ENCODE data around the gene WFIKKN2. TPM values are rescaled to one million over a fixed set of nuclear protein-coding genes. Genes with fewer than 3 reads are reported as not detected.

Gene WFIKKN2
- total and polyA plus RNA-seq, 2 experiments from 2014 or later: not detected

DNA sequence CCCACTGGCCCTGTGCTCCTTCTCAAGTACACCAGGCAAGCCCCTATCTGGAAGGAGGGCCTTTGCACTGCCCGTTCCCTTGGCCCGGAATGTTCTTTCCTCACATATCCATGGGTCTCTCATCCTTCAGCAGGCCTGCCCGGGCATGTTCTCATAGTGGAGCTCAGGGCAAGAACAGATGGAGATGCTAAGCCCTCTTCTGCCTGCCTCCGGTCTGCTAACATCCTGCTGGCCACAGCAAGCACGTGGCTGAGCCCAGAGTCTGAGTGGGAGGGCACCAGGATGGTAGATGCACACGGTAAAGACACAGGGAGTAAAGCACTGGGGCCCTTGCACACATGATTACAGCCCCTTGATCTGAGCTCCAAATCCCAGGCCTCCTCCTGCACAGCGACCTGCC lies 48.3 kb upstream of the WFIKKN2 start (continued):
- TF ChIP-seq ZNF331 (CRISPR knock-in tag; IDR thresholded peaks at IDR 0.05; ENCODE audit: low read depth): no peak
- TF ChIP-seq CREB1 (CRISPR knock-in tag; IDR thresholded peaks at IDR 0.05; ENCODE audit: low read depth): no peak
- no peak for TF ChIP-seq JUNB (IDR thresholded peaks at IDR 0.05; ENCODE audit: unreplicated experiment)
- TF ChIP-seq EZH2 (IDR thresholded peaks at IDR 0.05; ENCODE audit: low read depth, unreplicated experiment): no peak
- TF ChIP-seq, protein P1, sequence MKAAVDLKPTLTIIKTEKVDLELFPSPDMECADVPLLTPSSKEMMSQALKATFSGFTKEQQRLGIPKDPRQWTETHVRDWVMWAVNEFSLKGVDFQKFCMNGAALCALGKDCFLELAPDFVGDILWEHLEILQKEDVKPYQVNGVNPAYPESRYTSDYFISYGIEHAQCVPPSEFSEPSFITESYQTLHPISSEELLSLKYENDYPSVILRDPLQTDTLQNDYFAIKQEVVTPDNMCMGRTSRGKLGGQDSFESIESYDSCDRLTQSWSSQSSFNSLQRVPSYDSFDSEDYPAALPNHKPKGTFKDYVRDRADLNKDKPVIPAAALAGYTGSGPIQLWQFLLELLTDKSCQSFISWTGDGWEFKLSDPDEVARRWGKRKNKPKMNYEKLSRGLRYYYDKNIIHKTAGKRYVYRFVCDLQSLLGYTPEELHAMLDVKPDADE (IDR thresholded peaks at IDR 0.05): no peak
- TF ChIP-seq, protein P2, sequence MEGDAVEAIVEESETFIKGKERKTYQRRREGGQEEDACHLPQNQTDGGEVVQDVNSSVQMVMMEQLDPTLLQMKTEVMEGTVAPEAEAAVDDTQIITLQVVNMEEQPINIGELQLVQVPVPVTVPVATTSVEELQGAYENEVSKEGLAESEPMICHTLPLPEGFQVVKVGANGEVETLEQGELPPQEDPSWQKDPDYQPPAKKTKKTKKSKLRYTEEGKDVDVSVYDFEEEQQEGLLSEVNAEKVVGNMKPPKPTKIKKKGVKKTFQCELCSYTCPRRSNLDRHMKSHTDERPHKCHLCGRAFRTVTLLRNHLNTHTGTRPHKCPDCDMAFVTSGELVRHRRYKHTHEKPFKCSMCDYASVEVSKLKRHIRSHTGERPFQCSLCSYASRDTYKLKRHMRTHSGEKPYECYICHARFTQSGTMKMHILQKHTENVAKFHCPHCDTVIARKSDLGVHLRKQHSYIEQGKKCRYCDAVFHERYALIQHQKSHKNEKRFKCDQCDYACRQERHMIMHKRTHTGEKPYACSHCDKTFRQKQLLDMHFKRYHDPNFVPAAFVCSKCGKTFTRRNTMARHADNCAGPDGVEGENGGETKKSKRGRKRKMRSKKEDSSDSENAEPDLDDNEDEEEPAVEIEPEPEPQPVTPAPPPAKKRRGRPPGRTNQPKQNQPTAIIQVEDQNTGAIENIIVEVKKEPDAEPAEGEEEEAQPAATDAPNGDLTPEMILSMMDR (conservative IDR thresholded peaks at IDR 0.05; ENCODE audit: low read depth in 2 of 2): no peak
- no peak for TF ChIP-seq POLR2AphosphoS5 (IDR thresholded peaks at IDR 0.05; ENCODE audit: low read depth)
- no peak for TF ChIP-seq NANOG (IDR thresholded peaks at IDR 0.05; ENCODE audit: borderline replicate concordance)
- no peak for TF ChIP-seq EZH2phosphoT487 (IDR thresholded peaks at IDR 0.05; ENCODE audit: unreplicated experiment)

DNA sequence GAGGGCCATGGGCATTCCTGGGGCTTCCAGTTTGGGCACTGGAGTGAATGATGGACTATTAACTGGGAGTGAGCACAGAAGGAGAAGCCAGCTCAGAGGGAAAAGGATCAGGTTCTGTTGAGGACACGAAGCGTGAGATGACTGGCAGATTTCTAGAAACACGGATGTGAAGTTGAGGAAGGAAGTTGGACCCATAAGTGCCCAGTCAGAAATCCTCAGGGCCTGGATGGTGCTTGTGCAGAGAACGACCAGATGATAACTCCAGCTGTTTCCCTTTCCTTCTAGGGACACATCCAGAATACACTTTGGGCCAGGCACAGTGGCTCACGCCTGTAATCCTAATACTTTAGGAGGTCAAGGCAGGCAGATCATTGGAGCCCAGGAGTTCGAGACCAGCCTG lies 44.8 kb upstream of the WFIKKN2 start:
- Mint-ChIP-seq H3K9me3 (no peaks in the 10 kb centered on the region), H3K27ac (peak overlapping the region; percentile 15; the same call in 1 of the 2 replicates)

More for the DNA sequence above, 44.8 kb upstream of the WFIKKN2 start:
- TF ChIP-seq, protein P2 (conservative IDR thresholded peaks at IDR 0.05; ENCODE audit: low read depth in 2 of 2): no peak
- TF ChIP-seq NANOG (IDR thresholded peaks at IDR 0.05; ENCODE audit: borderline replicate concordance): no peak
- no peak for TF ChIP-seq JUNB (IDR thresholded peaks at IDR 0.05; ENCODE audit: unreplicated experiment)
- no peak for TF ChIP-seq ZNF114 (CRISPR knock-in tag; IDR thresholded peaks at IDR 0.05)
- no peak for TF ChIP-seq STAT1 (IDR thresholded peaks at IDR 0.05; ENCODE audit: unreplicated experiment)
- peak overlapping the region; percentile 85 for H2AFZ ChIP-seq
- no peaks in the 10 kb centered on the region for H3K27me3 ChIP-seq (ENCODE audit: insufficient read depth)
- no peaks in the 10 kb centered on the region for H3F3A ChIP-seq (replicated peaks; ENCODE audit: low read depth)
- Mint-ChIP-seq H3K36me3 (ENCODE audit: low read depth) (no peaks in the 10 kb centered on the region), H3K4me1 (peaks cover 11% of the 10 kb centered on the region), H3K27me3 (ENCODE audit: insufficient read depth, low read depth, poor library complexity) (peaks cover 2% of the 10 kb centered on the region), H3K4me3 (no peak overlapping the region)
- H4K20me1 ChIP-seq (replicated peaks; ENCODE audit: insufficient read depth): no peaks in the 10 kb centered on the region
- no peaks in the 10 kb centered on the region for H3K79me2 ChIP-seq (replicated peaks; ENCODE audit: insufficient read depth)
- H3K36me3 ChIP-seq (ENCODE audit: insufficient read depth): no peaks in the 10 kb centered on the region
- H3K27ac ChIP-seq (ENCODE audit: low read depth): no peak overlapping the region
- no peak overlapping the region for H3K4me2 ChIP-seq
- H3K4me1 ChIP-seq (ENCODE audit: insufficient read depth): peaks cover 8% of the 10 kb centered on the region
- no peaks in the 10 kb centered on the region for H3K9me2 ChIP-seq (ENCODE audit: insufficient read depth)
- DNase-seq (ENCODE audit: low spot score) (no peak), ATAC-seq (no peak)
- no peak overlapping the region for H3K4me3 ChIP-seq

Measured in GM23338 (cell line).